Skeletal muscle tissue (tissue), 4 donors: ENCODE data around the gene KIAA0930. TPM values are rescaled to one million over a fixed set of nuclear protein-coding genes. Genes with fewer than 3 reads are reported as not detected.

Experiments
- H3K27ac ChIP-seq: one replicate; pipeline ENCODE4 v1.7.0; 2013; ENCODE audit warnings: mild to moderate bottlenecking, low read depth, low read length, inconsistent platforms
- H3K27me3 ChIP-seq, 3 donors: one replicate each; pipeline ENCODE4 v1.7.0; 2013; ENCODE audit warnings: low read length in 3 of 3; ENCODE audit not compliant: control insufficient read depth in 3 of 3, insufficient read depth in 3 of 3
- H3K36me3 ChIP-seq, 3 donors: one replicate each; pipeline ENCODE4 v1.7.0; 2013; ENCODE audit warnings: low read length in 3 of 3; ENCODE audit not compliant: control insufficient read depth in 3 of 3, insufficient read depth in 3 of 3
- H3K4me1 ChIP-seq, 3 donors: one replicate each; pipeline ENCODE4 v1.7.0; 2013; ENCODE audit warnings: low read length in 3 of 3, mild to moderate bottlenecking in 3 of 3; ENCODE audit not compliant: control insufficient read depth in 3 of 3, insufficient read depth in 3 of 3
- H3K4me3 ChIP-seq, 3 donors: one replicate each; pipeline ENCODE4 v1.7.0; 2013; ENCODE audit warnings: low read length in 3 of 3
- H3K9ac ChIP-seq, 3 donors: one replicate each; pipeline ENCODE4 v1.7.0; 2013; ENCODE audit warnings: low read length in 3 of 3, mild to moderate bottlenecking in 3 of 3, moderate library complexity in 2 of 3, low read depth in 1 of 3
- H3K9me3 ChIP-seq, 3 donors: one replicate each; pipeline ENCODE4 v1.7.0; 2013; ENCODE audit warnings: low read length in 3 of 3; ENCODE audit not compliant: control insufficient read depth in 3 of 3
- total RNA-seq: library from RNA; depleted of rRNA; stranded (reverse); fragments of >200 nt; gene quantifications from one replicate; pipeline ENCODE4 v1.2.3, GENCODE V29; 2014
- donor health status: Osteomylitis.

KIAA0930 gene
- total RNA-seq, 1 donor from 2014 or later, result 6.8 TPM

DNA sequence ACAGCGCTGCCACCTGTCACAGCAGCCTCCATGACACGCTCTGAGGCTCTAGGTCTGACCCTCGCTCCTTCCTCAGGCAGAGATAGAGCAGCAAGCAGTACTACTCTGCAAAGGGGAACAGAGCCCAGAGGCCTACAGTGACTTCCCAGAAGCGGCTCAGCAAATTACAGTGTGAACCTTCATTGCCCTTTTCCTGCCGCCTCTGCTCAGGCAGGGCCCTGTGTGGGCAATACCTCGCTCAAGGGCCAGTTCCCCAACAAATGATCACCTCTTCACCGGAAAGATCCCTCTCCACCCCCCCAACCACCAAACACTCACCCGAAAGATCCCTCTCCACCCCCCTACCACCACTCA lies 12.3 kb downstream of the KIAA0930 start:
- Histone ChIP-seq H3K36me3 (no peaks in the 10 kb centered on the region), H3K4me1 (peaks cover 0 to 26% (median 11%) of the 10 kb centered on the region in 3 donors), H3K27me3 (no peaks in the 10 kb centered on the region), H3K9me3 (no peaks in the 10 kb centered on the region), H3K27ac (no peak overlapping the region), H3K9ac (no peak overlapping the region), H3K4me3 (no peak overlapping the region)

DNA sequence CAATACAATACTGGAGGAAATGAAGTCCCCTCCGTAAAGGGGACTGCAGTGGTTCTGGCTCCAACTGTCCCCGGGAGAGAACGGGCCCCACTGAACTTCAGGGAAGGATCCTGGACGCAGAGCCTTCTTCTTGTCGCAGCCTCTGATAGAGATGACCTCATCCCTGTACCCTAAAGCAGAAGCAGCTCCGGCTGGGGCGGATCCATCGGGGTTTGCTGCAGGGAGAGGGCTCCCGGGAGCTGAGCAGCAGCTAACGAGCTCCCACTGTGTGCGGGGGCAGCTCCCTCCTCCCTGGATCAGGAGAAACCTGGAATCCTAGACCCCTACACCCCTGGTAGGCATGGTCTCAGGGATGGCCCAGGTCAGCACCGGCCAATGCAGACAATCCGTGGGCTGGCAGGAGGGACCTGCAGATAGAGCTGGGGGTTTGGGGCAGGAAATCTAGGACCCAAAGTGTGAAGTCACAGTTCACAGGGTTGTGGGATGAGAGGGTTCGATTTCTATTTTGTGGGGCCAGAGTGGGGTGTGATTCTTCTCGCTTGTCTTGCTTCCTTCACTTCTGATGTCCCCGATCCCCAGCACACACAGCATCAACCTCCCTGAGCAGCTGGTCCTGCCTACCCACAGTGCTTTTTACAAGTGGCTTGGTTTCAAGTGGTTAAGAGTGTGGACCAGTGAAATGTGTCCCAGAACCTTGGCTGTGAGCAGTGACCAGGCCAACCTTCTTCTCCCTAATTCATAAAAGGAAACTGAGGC lies 12.9 kb downstream of the KIAA0930 start:
- Histone ChIP-seq H3K27ac (no peak overlapping the region), H3K36me3 (no peaks in the 10 kb centered on the region), H3K9me3 (no peaks in the 10 kb centered on the region), H3K4me3 (no peak overlapping the region), H3K27me3 (no peaks in the 10 kb centered on the region), H3K4me1 (peaks cover 0 to 26% (median 11%) of the 10 kb centered on the region in 3 donors), H3K9ac (no peak overlapping the region)

DNA sequence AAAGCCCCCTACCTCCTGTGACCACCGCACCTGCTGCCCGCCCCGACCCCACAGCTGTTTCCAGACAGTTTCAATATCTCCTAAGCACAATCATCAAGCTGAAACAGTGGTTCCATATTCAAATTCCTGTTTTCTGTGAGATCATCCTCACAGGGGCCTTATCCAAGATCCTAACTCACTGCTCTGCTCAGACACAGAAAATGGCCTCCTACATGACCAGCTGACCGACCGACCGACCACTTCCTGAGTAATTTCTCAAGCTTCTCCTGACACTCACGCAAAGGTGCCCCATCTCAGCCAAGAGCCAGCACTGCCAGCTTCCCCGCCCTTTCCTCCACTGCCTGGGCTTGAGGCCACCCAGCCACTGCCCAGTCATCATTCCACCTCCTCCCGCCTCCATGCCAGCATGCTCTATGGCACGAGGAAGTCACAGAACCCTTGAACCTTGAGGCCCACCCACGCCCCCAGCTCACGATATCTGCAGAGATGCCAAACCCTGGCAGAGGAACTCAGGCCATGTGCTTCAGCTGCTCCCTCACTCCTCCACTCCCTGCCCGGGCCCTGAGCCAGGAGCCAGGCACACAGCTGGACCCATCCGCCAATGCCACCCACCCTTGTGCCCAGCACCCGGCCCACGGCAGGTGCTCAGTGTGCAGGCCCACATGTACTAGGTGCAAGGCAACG lies 14.0 kb downstream of the KIAA0930 start:
- no peaks in the 10 kb centered on the region for H3K27me3 ChIP-seq
- no peaks in the 10 kb centered on the region for H3K36me3 ChIP-seq
- H3K9me3 ChIP-seq, result no peaks in the 10 kb centered on the region
- no peak overlapping the region for H3K27ac ChIP-seq
- no peak overlapping the region for H3K9ac ChIP-seq
- no peak overlapping the region for H3K4me3 ChIP-seq
- peaks cover 0 to 26% (median 11%) of the 10 kb centered on the region in 3 donors for H3K4me1 ChIP-seq

DNA sequence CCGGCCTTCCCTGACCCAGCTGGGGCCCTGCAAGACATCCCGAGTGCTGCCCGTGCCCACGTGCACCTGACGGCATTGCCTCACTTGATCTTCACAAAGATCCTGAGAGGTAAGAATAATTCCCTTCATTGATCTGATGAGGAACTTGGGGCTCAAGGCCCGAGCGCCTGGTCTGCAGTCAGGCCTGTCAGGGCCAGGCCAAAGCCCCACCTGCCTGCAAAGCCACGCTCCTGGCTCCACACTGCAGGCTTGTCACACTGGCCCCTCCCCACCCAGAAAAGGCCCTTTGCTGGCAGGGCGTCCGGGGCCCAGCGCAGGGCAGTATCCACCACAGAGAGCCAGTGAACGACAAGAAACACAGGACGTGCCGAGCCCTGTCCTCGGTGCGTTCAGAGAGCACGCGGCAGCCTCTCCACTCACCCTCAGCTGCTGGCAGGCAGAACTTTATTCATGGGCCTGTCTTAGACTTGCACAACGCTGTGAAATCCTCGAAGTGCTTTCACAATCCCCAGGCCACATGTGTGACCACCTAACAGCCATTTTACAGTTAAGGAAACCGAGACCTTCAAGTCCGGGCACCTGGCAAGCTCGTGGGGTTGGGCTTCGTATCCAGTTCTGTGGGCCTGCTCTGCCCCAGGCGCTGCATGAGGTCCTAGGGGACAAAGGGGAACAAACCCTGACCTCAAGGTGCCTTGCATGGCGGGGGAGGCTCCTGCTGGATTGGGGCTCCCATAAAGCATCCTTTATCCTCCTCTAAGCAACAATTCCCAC lies 14.8 kb downstream of the KIAA0930 start:
- no peak overlapping the region for H3K27ac ChIP-seq
- no peaks in the 10 kb centered on the region for H3K9me3 ChIP-seq
- no peak overlapping the region for H3K4me3 ChIP-seq
- peaks cover 0 to 26% (median 11%) of the 10 kb centered on the region in 3 donors for H3K4me1 ChIP-seq
- no peak overlapping the region for H3K9ac ChIP-seq
- no peaks in the 10 kb centered on the region for H3K27me3 ChIP-seq
- H3K36me3 ChIP-seq, result no peaks in the 10 kb centered on the region

DNA sequence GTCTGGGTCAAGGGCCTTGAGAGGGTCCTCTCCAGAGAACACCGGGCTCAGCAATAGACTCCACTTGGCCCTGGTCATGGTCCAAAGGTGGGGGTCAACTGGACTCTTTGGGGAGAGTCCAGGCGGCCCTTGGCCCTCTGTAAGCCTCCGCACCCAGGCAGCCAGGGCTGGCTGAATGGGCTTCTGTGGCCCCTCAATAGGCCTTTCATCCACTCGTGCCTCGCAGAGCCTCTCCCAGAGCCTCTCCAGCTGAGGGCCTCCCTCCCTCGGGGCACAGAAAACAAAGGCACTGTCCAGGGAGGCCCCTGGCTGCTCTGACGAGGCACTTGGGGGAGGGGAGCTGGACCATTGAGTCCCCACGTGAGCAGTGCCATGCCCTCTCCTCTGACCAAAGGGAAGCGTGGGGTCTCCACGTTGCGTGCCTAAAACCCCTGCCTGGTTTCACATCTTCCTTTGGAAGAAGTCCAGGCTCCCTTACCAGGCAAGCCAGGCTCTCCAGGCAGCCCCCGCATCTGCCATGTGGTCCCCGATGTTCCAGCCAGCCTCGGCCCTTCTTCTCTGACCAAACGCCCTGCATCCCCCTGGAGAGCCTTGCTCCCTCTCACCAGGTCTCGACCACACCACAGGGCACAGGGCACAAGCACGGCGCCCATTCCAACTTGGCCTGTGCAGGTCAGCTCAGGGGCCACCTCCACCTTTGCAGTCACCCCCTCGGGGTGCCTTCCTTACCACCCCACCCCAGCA lies 15.5 kb downstream of the KIAA0930 start:
- Histone ChIP-seq H3K27ac (no peak overlapping the region), H3K4me3 (no peak overlapping the region), H3K36me3 (no peaks in the 10 kb centered on the region), H3K9ac (no peak overlapping the region), H3K9me3 (no peaks in the 10 kb centered on the region), H3K27me3 (no peaks in the 10 kb centered on the region), H3K4me1 (peaks cover 0 to 26% (median 11%) of the 10 kb centered on the region in 3 donors)

DNA sequence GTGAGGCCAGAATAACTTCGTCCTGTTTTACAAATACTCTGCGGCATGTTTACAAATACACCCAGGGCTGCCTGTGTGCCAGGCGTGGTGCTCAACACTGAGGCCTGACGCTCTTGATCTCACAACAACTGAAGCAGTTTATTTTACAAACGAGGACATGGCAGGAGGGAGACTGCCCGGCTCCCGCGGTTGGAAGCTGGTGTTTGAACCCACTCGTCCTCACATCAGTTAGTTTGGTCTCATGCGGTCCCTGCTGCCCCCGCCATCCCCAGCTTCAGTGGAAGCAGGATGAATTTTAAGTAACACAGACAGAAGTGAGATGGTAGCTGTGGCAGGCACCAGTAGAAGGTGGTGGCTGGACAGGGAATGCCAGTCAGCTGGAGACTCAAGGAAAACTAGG lies 16.4 kb downstream of the KIAA0930 start:
- Histone ChIP-seq H3K4me1 (peaks cover 0 to 24% (median 11%) of the 10 kb centered on the region in 3 donors), H3K9ac (no peak overlapping the region), H3K27me3 (no peaks in the 10 kb centered on the region), H3K36me3 (no peaks in the 10 kb centered on the region), H3K4me3 (no peak overlapping the region), H3K9me3 (no peaks in the 10 kb centered on the region), H3K27ac (no peak overlapping the region)

DNA sequence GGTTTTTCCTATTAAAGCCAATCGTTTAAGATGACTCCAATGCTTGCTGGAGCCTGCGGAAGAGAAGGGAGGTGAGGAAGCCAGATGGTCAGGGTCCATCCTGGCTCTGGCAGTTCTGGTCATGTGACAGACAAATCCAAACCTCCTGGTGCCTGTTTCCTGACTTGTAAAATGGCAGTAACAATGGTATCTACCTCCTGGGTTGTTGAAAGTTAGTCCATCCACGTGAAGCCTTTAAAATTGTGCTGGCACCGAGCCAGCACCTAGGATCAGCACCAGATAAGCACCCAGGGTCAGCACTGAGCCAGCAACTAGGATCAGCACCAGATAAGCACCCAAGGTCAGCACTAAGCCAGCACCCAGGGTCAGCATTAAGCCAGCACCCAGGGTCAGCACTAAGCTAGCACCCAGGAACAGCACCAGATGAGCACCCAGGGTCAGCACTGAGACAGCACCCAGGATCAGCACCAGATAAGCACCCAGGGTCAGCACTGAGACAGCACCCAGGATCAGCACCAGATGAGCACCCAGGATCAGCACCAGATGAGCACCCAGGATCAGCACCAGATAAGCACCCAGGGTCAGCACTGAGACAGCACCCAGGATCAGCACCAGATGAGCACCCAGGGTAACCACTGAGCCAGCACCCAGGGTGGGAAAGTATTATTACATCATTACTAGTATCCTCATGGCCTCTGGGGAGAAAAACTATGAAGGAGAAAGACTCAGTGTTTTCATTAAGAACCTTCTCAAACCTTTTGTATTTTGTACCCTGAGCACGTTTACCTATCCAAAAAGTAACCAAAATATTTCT lies 17.2 kb downstream of the KIAA0930 start:
- Histone ChIP-seq H3K4me3 (no peak overlapping the region), H3K9ac (no peak overlapping the region), H3K27ac (no peak overlapping the region), H3K4me1 (peaks cover 0 to 24% (median 11%) of the 10 kb centered on the region in 3 donors), H3K36me3 (no peaks in the 10 kb centered on the region), H3K27me3 (no peaks in the 10 kb centered on the region), H3K9me3 (no peaks in the 10 kb centered on the region)

DNA sequence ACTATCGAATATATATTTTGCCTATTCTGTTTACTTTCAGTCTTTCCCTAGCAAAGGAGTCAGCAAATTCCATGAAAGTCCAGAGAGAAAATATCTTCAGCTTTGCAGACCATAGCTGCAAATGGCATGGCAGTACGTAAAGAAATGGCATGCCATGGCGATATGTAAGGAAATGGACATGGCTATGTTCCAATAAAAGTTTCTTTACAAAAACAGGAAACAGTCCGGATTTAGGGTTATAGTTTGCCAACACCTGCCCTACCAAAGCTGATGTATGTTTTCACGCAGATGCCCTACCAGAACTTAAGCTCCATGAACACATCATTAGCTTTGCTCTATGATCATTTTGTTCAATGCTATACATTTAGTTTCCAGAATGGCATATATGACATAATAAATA lies 19.5 kb downstream of the KIAA0930 start:
- H3K9ac ChIP-seq, result no peak overlapping the region
- peaks cover 5 to 14% (median 5%) of the 10 kb centered on the region in 3 donors for H3K4me1 ChIP-seq
- no peak overlapping the region for H3K4me3 ChIP-seq
- no peaks in the 10 kb centered on the region for H3K27me3 ChIP-seq
- H3K9me3 ChIP-seq, result no peaks in the 10 kb centered on the region
- H3K36me3 ChIP-seq, result no peaks in the 10 kb centered on the region
- H3K27ac ChIP-seq, result no peak overlapping the region

DNA sequence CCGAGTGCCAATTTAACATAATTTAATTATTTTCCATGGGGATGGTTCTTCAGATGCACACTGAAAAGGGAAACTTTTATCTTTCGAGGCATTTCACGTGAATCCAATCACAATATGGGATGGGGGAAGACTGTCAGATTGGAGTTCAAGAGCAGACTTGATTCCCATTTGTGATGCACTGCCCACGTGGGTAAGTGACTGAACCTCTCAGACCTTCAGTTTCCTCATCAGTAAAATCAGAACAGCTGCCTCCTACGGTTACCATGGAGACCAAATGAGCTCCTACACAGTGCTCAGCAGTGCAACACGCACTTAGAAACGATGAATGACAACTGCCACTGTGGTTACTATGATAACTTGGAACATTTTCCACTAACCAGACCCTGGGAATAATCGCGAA lies 21.7 kb downstream of the KIAA0930 start:
- peaks cover 3 to 5% (median 5%) of the 10 kb centered on the region in 3 donors for H3K4me1 ChIP-seq
- no peak overlapping the region for H3K27ac ChIP-seq
- H3K4me3 ChIP-seq, result no peak overlapping the region
- H3K36me3 ChIP-seq, result no peaks in the 10 kb centered on the region
- no peak overlapping the region for H3K9ac ChIP-seq
- no peaks in the 10 kb centered on the region for H3K27me3 ChIP-seq
- H3K9me3 ChIP-seq, result no peaks in the 10 kb centered on the region
